Panc1 (cell line): ENCODE measurements around the gene DZIP3. TPM values are rescaled to one million over a fixed set of nuclear protein-coding genes. Genes with fewer than 3 reads are reported as not detected.

Source experiments
- ATAC-seq: fragments of 200-7000 bp; cut with Tn5 transposase; 2 replicates; pipeline ENCODE4 v1.9.1; 2020; ENCODE audit warnings: mild to moderate bottlenecking, moderate library complexity
- BruUV-seq: library from RNA; stranded (reverse); fragments of 400-500 nt; replicated peaks from 2 replicates; lab custom pipeline; 2021; lab: Mats Ljungman, UMichigan
- CTCF ChIA-PET: fragments of 300-600 bp; sonication (Branson Sonifier 250); formaldehyde crosslinking; loops from one replicate; lab custom pipeline; 2022; ENCODE audit warnings: antibody characterized with exemption; lab: Charles Lee
- POLR2A ChIA-PET: fragments of 300-600 bp; sonication (Branson Sonifier 250); formaldehyde crosslinking; loops from one replicate; lab custom pipeline; 2022; ENCODE audit warnings: antibody characterized with exemption; lab: Charles Lee
- DNase-seq: peaks from one replicate; pipeline ENCODE4 v3.0.0-alpha.2; 2010; ENCODE audit warnings: low read depth, low spot score
- H3K27ac ChIP-seq: 2 replicates; pipeline ENCODE4 v1.5.1; 2011; ENCODE audit warnings: mild to moderate bottlenecking, low read length, inconsistent platforms
- H3K27me3 ChIP-seq: fragments of 200-500 bp; sonication (Bioruptor generic); 2 replicates; pipeline ENCODE4 v1.6.0; 2014; ENCODE audit warnings: low read length, inconsistent platforms; ENCODE audit not compliant: control insufficient read depth, insufficient read depth
- H3K36me3 ChIP-seq: fragments of 200-500 bp; sonication (Bioruptor generic); 2 replicates; pipeline ENCODE4 v1.5.1; 2014; ENCODE audit warnings: inconsistent platforms, mild to moderate bottlenecking, low read length, moderate library complexity; ENCODE audit not compliant: control insufficient read depth, insufficient read depth
- H3K4me1 ChIP-seq: 2 replicates; pipeline ENCODE4 v1.5.1; 2011; ENCODE audit warnings: inconsistent platforms, mild to moderate bottlenecking, low read length, moderate library complexity; ENCODE audit not compliant: control insufficient read depth, insufficient read depth
- H3K4me3 ChIP-seq, 2 experiments: 2 replicates each; pipeline ENCODE4 v1.5.1; 2011 to 2012; ENCODE audit warnings: low read depth in 2 of 2, low read length in 2 of 2, mild to moderate bottlenecking in 2 of 2, inconsistent platforms in 1 of 2, moderate library complexity in 1 of 2
- H3K9me3 ChIP-seq: fragments of 200-500 bp; sonication (Bioruptor generic); 2 replicates; pipeline ENCODE4 v1.5.1; 2014; ENCODE audit warnings: low read depth, mild to moderate bottlenecking, inconsistent platforms, low read length, moderate library complexity; ENCODE audit not compliant: control insufficient read depth, insufficient read depth
- POLR2AphosphoS5 ChIP-seq: IDR thresholded peaks from 2 replicates; pipeline ENCODE4 v1.6.1; 2012; ENCODE audit warnings: mild to moderate bottlenecking, low read depth, low read length, moderate library complexity
- SIN3A ChIP-seq: IDR thresholded peaks from 2 replicates; pipeline ENCODE4 v1.6.1; 2012; ENCODE audit warnings: low read depth, mild to moderate bottlenecking, low read length, moderate library complexity, borderline replicate concordance; ENCODE audit not compliant: insufficient read depth
- TCF7L2 ChIP-seq: IDR thresholded peaks from 2 replicates; pipeline ENCODE4 v1.6.1; 2011; ENCODE audit warnings: mild to moderate bottlenecking, low read depth, low read length, inconsistent platforms
- in situ Hi-C: cut with HindIII; loops from 2 replicates; pipeline ENCODE4 v1.10.0; 2016; ENCODE audit warnings: low sequenced_read_pairs, low pct_unique_long_range_greater_than_20kb
- intact Hi-C: fragments of 100-400 bp; cut with micrococcal nuclease; formaldehyde crosslinking; loops from one replicate; pipeline ENCODE4 v1.10.0; 2022; ENCODE audit not compliant: unreplicated experiment
- total RNA-seq: library from RNA; stranded (reverse); gene quantifications from one replicate; pipeline ENCODE4 v1.2.1, GENCODE V29; 2021; ENCODE audit not compliant: unreplicated experiment
- TF ChIP-seq, protein P1 (sequence below), 2 experiments: IDR thresholded peaks; 2 replicates each; pipeline ENCODE4 v1.6.1; 2011 to 2012; ENCODE audit warnings: low read depth in 2 of 2, control low read depth in 1 of 2, low read length in 1 of 2, mild to moderate bottlenecking in 1 of 2, moderate library complexity in 1 of 2; ENCODE audit not compliant: insufficient read depth in 1 of 2
- TF ChIP-seq, protein P2 (sequence below): fragments of 450-650 bp; IDR thresholded peaks from 2 replicates; pipeline ENCODE4 v1.5.1; 2017; ENCODE audit warnings: mild to moderate bottlenecking

The DZIP3 gene
- total RNA-seq, 1 experiment from 2014 or later, result 30.9 TPM

DNA sequence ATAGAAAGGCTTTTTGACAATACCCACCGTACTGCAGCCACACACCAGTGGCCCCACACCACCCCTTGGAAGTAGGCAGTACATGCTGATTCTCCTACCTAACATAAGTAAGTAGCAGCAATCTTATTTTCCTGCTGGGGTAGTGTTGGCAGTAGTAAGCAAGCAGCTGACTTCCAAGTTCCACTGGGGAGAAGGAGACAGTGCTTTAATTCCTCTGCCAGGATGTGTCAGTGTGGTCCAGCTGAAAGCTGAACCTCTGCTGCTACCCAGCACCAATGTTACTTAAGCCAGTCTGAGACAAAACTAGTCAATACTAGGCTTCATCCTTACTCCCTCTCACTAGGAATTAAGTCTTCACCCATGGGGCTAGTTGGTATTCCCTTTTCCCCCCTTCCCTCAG is 74.7 kb downstream of the DZIP3 start:
- POLR2A ChIA-PET, result no interaction called here
- no TSS peak for BruUV-seq
- H3K36me3 ChIP-seq, result no peaks in the 10 kb centered on the region
- no peaks in the 10 kb centered on the region for H3K27me3 ChIP-seq
- no peaks in the 10 kb centered on the region for H3K4me1 ChIP-seq
- intact Hi-C loops (loop anchor here (5.0 kb wide), 1 partner anchor 418 kb away; no protein-coding TSS in a partner anchor), in situ Hi-C loops (no loop called here)
- H3K27ac ChIP-seq, result no peak overlapping the region
- ATAC-seq, result no peak
- H3K4me3 ChIP-seq, result no peak overlapping the region
- no peak for DNase-seq
- CTCF ChIA-PET, result no interaction called here
- no peak for TF ChIP-seq POLR2AphosphoS5
- no peak for TF ChIP-seq TCF7L2
- TF ChIP-seq, protein P1, sequence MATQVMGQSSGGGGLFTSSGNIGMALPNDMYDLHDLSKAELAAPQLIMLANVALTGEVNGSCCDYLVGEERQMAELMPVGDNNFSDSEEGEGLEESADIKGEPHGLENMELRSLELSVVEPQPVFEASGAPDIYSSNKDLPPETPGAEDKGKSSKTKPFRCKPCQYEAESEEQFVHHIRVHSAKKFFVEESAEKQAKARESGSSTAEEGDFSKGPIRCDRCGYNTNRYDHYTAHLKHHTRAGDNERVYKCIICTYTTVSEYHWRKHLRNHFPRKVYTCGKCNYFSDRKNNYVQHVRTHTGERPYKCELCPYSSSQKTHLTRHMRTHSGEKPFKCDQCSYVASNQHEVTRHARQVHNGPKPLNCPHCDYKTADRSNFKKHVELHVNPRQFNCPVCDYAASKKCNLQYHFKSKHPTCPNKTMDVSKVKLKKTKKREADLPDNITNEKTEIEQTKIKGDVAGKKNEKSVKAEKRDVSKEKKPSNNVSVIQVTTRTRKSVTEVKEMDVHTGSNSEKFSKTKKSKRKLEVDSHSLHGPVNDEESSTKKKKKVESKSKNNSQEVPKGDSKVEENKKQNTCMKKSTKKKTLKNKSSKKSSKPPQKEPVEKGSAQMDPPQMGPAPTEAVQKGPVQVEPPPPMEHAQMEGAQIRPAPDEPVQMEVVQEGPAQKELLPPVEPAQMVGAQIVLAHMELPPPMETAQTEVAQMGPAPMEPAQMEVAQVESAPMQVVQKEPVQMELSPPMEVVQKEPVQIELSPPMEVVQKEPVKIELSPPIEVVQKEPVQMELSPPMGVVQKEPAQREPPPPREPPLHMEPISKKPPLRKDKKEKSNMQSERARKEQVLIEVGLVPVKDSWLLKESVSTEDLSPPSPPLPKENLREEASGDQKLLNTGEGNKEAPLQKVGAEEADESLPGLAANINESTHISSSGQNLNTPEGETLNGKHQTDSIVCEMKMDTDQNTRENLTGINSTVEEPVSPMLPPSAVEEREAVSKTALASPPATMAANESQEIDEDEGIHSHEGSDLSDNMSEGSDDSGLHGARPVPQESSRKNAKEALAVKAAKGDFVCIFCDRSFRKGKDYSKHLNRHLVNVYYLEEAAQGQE (IDR thresholded peaks at IDR 0.05; ENCODE audit: insufficient read depth in 1 of 2, low read depth in 2 of 2, low read length in 1 of 2), result no peak
- no peak for TF ChIP-seq SIN3A
- TF ChIP-seq, protein P2, sequence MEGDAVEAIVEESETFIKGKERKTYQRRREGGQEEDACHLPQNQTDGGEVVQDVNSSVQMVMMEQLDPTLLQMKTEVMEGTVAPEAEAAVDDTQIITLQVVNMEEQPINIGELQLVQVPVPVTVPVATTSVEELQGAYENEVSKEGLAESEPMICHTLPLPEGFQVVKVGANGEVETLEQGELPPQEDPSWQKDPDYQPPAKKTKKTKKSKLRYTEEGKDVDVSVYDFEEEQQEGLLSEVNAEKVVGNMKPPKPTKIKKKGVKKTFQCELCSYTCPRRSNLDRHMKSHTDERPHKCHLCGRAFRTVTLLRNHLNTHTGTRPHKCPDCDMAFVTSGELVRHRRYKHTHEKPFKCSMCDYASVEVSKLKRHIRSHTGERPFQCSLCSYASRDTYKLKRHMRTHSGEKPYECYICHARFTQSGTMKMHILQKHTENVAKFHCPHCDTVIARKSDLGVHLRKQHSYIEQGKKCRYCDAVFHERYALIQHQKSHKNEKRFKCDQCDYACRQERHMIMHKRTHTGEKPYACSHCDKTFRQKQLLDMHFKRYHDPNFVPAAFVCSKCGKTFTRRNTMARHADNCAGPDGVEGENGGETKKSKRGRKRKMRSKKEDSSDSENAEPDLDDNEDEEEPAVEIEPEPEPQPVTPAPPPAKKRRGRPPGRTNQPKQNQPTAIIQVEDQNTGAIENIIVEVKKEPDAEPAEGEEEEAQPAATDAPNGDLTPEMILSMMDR, result no peak
- no peaks in the 10 kb centered on the region for H3K9me3 ChIP-seq

DNA sequence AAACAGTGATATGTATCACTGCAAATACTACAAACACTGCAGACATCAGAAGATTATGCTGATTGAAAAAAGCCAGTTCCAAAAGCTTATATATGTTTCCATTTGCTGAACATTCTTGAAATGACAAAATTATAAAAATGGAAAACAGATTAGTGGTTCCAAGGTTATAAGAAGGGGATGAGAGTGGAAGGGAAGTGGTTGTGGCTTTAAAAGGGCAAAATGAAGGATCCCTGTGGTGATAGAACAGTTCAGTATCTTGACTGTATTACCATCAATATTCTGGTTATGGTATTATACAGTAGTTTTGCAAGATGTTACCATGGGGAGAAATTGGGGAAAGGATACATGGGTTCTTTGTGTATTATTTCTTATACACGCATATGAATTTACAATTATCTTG is 77.8 kb downstream of the DZIP3 start:
- no TSS peak for BruUV-seq

DNA sequence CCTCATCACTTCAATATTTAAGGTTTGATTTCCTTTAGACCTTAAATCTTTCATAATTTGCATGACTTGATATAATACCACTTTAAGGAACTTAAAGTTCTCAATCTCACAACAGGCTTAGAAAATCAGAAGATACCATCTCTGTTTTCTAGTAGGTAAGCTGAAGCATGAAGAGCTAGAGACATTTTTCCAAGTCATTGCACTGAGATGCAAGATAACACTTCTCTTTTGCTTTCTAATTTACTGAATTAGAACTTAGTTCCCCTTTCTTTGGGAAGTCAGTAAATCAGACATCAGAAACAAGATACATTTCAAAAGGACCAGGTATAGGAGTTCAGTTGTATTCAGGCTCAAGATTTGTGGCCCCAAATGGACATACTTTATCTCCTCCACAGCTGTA is 79.7 kb downstream of the DZIP3 start:
- BruUV-seq, result no TSS peak
- Histone ChIP-seq H3K9me3 (no peaks in the 10 kb centered on the region), H3K4me3 (no peak overlapping the region), H3K27me3 (no peaks in the 10 kb centered on the region), H3K4me1 (no peaks in the 10 kb centered on the region), H3K27ac (no peak overlapping the region), H3K36me3 (no peaks in the 10 kb centered on the region)
- TF ChIP-seq POLR2AphosphoS5 (no peak), SIN3A (no peak), TCF7L2 (no peak)
- TF ChIP-seq, protein P2, result no peak
- TF ChIP-seq, protein P1 (IDR thresholded peaks at IDR 0.05; ENCODE audit: insufficient read depth in 1 of 2, low read depth in 2 of 2, low read length in 1 of 2), result no peak
- DNase-seq (no peak), ATAC-seq (no peak)
- intact Hi-C loops (no loop called here), in situ Hi-C loops (no loop called here)
- ChIA-PET CTCF (no interaction called here), POLR2A (interaction anchor here (0.5 kb wide), 1 partner anchor 29 kb away, joined by 11 read pairs; no protein-coding TSS in a partner anchor)

More for the DNA sequence above, 77.8 kb downstream of the DZIP3 start:
- Histone ChIP-seq H3K4me3 (no peak overlapping the region), H3K27ac (no peak overlapping the region), H3K36me3 (no peaks in the 10 kb centered on the region), H3K4me1 (no peaks in the 10 kb centered on the region), H3K9me3 (no peaks in the 10 kb centered on the region), H3K27me3 (no peaks in the 10 kb centered on the region)
- in situ Hi-C loops (no loop called here), intact Hi-C loops (no loop called here)
- CTCF ChIA-PET, result interaction anchor here (0.6 to 0.7 kb wide), 2 partner anchors 214 to 375 kb away, joined by 3 to 4 read pairs; no protein-coding TSS in a partner anchor
- DNase-seq (no peak), ATAC-seq (no peak)
- POLR2A ChIA-PET, result no interaction called here
- TF ChIP-seq TCF7L2, result no peak
